ENCODE measurements around the gene EWSR1. TPM values are rescaled to one million over a fixed set of nuclear protein-coding genes. Genes with fewer than 3 reads are reported as not detected.

The EWSR1 gene, protein sequence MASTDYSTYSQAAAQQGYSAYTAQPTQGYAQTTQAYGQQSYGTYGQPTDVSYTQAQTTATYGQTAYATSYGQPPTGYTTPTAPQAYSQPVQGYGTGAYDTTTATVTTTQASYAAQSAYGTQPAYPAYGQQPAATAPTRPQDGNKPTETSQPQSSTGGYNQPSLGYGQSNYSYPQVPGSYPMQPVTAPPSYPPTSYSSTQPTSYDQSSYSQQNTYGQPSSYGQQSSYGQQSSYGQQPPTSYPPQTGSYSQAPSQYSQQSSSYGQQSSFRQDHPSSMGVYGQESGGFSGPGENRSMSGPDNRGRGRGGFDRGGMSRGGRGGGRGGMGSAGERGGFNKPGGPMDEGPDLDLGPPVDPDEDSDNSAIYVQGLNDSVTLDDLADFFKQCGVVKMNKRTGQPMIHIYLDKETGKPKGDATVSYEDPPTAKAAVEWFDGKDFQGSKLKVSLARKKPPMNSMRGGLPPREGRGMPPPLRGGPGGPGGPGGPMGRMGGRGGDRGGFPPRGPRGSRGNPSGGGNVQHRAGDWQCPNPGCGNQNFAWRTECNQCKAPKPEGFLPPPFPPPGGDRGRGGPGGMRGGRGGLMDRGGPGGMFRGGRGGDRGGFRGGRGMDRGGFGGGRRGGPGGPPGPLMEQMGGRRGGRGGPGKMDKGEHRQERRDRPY
- 214 TPM for total RNA-seq

DNA sequence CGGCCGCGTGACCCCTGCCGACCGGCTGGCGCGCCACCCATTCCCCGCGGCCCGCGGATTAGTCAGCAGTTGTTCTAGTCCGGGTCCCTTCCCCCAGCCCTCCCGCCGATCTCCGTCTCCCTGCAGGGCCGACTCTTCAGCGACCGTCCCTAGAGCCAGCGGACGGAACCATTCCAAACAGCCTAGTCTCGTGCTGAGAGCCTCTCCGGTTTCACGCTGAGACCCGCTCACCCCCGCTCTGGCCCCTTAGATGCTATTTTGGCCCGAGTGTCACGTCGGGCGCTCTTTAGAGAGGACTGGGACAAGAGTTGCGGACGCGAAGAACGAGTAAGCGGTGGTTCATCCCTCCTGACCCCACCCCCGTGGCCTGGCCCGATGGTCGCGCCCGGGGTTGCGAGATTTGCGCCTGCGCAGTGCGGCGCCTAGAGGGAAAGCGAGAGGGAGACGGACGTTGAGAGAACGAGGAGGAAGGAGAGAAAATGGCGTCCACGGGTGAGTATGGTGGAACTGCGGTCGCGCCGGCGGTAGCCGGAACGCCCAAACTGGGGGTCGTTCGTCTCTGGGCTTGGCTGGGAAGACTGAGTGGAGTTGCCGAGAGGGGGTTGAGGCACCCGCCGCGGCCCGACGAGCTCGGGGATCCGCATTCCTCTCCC, at the start of gene EWSR1, which contains the start of gene RHBDD3:
TSS of gene EWSR1 (plus strand) at position 411 of the 653 bp plus-strand sequence. CDS start at position 480, 69 bp downstream.
TSS of gene RHBDD3 (minus strand) at position 124 of the 653 bp plus-strand sequence. CDS start 2,355 bp downstream, outside the sequence.

DNA sequence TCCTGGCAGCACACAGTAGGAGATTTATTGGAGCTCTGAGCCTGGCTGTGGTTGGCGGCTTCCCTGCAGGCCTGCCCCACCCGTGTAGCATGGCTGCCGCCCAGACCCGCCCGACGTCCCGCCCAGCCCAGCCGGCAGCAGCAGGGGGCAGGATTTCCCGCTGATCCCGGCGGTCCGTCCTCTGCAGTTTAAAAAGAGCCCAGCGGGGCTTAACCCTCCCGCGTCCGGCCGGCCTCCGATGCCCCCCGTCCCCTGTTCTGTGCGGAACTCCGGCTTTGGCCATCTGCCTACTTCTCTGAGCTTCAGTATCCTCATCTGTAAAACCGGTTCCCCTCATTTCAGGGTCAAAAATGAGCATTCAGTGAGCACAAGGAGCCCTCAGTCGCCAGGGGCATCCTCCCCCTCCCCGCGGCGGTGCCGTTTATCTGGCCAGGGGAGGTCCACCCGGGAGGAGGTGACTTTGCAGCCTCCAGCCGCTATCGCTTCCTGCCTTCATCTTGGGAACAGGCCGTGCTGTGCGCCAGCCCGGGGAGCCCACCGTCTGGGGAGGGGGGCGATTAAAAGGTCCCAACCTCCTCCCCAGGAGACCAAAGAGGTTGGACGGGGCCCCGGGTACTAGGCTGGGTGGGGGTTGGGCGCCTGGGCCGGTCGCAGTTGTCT, 38.2 kb downstream of the EWSR1 start, which contains the start of gene GAS2L1:
TSS of gene GAS2L1 (plus strand) at position 476 of the 660 bp plus-strand sequence. CDS start 1,456 bp downstream, outside the sequence.

DNA sequence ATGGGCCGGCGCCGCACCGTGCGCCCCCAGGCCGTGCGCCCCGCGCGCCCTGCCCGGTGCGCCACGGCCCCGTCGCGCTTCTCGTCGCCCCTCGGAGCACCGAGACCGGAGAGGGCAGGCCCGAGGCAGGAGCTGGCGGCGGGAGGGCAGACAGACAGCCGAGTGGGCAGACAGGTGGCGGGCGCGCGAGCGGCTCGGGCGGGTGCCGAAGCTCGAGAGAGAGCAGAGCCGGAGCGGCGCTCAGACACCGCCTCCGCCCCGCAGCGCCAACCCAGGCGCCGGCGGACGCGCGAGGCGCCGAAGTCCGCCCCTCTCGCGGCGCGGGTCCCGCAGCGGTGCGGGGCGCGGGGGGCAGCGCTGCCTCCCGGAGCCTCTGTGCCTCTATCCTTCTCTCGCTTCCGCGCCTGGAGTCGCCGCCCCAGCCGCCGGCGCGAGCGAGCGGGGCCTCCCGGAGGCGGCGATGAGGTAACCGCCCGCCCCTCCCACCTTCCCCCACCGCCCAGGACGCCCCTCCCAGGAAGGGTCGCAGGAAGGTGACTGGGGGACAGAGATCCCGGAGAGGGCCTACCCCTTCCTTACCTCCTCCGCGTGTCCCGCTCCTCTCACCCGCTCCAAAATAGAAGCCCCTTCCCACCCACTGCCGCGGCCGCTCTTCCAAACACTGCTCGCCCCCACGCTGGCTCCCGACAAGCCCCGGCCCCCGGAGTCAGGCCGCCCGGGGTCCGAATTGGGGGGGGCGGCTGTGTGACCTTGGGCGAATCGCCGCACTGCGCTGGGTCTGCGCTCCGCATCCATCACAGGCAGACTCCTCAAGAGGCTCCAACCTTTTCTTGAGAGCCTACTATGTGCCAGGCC, 47.4 kb downstream of the EWSR1 start, which contains the start of gene RASL10A:
TSS of gene RASL10A (minus strand) at position 412 of the 855 bp plus-strand sequence. CDS start 451 bp downstream, outside the sequence.

Other genes with a start within 250 kb of the EWSR1 start
- 0.82 TPM for gene C22orf31, start 206.4 kb upstream of the EWSR1 start, total RNA-seq
- 38.2 TPM for gene KREMEN1, start 195.2 kb upstream of the EWSR1 start, total RNA-seq
- 12.3 TPM for gene EMID1, start 62.4 kb upstream of the EWSR1 start, total RNA-seq
- gene RHBDD3, start 287 bp upstream of the EWSR1 start, total RNA-seq = 35.5 TPM
- 9.0 TPM for gene GAS2L1, start 38.4 kb downstream of the EWSR1 start, total RNA-seq
- 2.9 TPM for gene RASL10A, start 47.4 kb downstream of the EWSR1 start, total RNA-seq
- gene AP1B1, start 120.3 kb downstream of the EWSR1 start, total RNA-seq = 50.9 TPM
- not detected for gene RFPL1, start 170.3 kb downstream of the EWSR1 start, total RNA-seq
- 1.8 TPM for gene NEFH, start 211.9 kb downstream of the EWSR1 start, total RNA-seq

Data from camera-type eye (tissue), 1 donor.